Measurements from ENCODE around the gene TRIM8.

Gene TRIM8

DNA sequence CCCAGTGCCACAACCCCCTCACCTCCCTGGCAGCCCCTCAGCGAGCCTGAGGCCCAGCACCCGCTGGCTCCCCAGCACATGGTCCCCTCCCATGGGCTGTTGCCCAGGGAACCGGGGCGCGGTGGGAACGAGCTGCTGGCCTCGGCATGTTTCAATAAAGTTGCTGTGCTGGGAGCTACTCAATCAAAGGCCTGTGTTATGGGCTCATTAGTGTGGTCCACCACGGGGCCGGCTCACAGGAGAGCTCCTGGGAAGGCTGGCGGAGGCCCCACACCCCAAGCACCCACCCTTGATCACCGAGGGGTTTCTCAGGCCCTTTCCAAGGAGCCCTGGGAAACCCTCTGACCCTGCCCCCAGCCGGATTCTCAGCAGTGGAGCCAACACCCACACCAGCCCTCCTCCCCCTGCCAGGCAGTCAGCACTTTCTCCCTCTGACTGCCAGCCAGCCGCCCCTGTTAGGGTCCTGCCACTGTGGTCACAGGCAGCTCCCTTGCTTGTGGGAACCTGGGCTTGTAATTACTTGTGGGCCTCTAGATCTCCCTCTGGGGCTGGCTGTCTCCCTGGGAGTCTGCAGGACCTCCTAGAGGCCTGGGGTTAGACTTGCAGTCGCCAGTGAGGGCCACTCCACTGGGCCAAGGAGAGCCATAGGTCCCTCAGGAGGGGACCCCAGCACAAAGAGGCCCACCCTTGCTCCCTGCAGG lies 24.8 kb upstream of the TRIM8 start:
- Histone ChIP-seq H2AFZ (ENCODE audit: low read depth, low read length, severe bottlenecking) (no peak overlapping the region), H4K20me1 (ENCODE audit: low read depth, low read length) (no peaks in the 10 kb centered on the region), H3K27ac (ENCODE audit: low read depth, low read length) (no peak overlapping the region)

DNA sequence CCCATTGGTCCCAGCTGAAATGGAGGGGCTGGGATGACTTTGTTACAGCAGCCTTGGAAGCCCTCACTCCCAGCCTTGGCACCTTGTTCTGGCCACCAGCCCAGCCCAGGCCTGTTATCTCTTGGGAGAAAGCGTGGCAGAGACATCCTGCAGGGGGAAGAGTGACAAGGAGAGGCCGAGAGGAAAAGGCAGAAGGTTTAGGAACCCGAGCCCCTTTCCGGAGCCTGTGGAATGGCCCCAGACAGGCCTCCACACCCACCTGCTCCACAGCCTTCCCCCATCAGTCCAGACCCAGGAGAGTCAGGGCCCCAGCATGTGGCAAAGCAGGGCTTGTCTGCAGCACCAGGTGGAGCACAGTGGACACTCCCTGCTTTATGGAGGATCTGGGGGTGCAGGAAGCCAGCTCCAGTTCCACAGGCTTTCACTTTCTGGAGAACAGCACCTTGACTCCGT lies 24.1 kb upstream of the TRIM8 start:
- Histone ChIP-seq H3K9ac (ENCODE audit: low read length) (no peak overlapping the region), H3K4me3 (ENCODE audit: insufficient read depth, low read length, poor library complexity, severe bottlenecking) (no peak overlapping the region), H3K9me2 (replicated peaks; ENCODE audit: insufficient read depth, low read length) (no peaks in the 10 kb centered on the region), H3K36me3 (ENCODE audit: low read length) (no peaks in the 10 kb centered on the region), H3F3A (ENCODE audit: insufficient read depth) (no peaks in the 10 kb centered on the region), H3K27ac (ENCODE audit: low read depth, low read length) (no peak overlapping the region), H2AFZ (ENCODE audit: low read depth, low read length, severe bottlenecking) (no peak overlapping the region), H3K27me3 (ENCODE audit: low read length) (no peaks in the 10 kb centered on the region), H4K20me1 (ENCODE audit: low read depth, low read length) (no peaks in the 10 kb centered on the region), H3K9me3 (ENCODE audit: insufficient read depth, low read length) (no peaks in the 10 kb centered on the region), H3K4me2 (ENCODE audit: low read depth, low read length, poor library complexity, severe bottlenecking) (no peak overlapping the region), H3K79me2 (ENCODE audit: insufficient read depth, low read length) (no peaks in the 10 kb centered on the region)
- TF ChIP-seq, protein P1, sequence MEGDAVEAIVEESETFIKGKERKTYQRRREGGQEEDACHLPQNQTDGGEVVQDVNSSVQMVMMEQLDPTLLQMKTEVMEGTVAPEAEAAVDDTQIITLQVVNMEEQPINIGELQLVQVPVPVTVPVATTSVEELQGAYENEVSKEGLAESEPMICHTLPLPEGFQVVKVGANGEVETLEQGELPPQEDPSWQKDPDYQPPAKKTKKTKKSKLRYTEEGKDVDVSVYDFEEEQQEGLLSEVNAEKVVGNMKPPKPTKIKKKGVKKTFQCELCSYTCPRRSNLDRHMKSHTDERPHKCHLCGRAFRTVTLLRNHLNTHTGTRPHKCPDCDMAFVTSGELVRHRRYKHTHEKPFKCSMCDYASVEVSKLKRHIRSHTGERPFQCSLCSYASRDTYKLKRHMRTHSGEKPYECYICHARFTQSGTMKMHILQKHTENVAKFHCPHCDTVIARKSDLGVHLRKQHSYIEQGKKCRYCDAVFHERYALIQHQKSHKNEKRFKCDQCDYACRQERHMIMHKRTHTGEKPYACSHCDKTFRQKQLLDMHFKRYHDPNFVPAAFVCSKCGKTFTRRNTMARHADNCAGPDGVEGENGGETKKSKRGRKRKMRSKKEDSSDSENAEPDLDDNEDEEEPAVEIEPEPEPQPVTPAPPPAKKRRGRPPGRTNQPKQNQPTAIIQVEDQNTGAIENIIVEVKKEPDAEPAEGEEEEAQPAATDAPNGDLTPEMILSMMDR (IDR thresholded peaks at IDR 0.05; ENCODE audit: insufficient read depth, low read length, poor library complexity, severe bottlenecking): no peak
- TF ChIP-seq EZH2phosphoT487 (conservative IDR thresholded peaks at IDR 0.05; ENCODE audit: low read length): no peak

More for the DNA sequence above, 24.8 kb upstream of the TRIM8 start:
- Histone ChIP-seq H3K4me3 (ENCODE audit: insufficient read depth, low read length, poor library complexity, severe bottlenecking) (no peak overlapping the region), H3K9ac (ENCODE audit: low read length) (no peak overlapping the region), H3K27me3 (ENCODE audit: low read length) (no peaks in the 10 kb centered on the region), H3K9me2 (replicated peaks; ENCODE audit: insufficient read depth, low read length) (no peaks in the 10 kb centered on the region), H3K9me3 (ENCODE audit: insufficient read depth, low read length) (no peaks in the 10 kb centered on the region), H3K4me2 (ENCODE audit: low read depth, low read length, poor library complexity, severe bottlenecking) (no peak overlapping the region), H3K79me2 (ENCODE audit: insufficient read depth, low read length) (no peaks in the 10 kb centered on the region), H3K36me3 (ENCODE audit: low read length) (no peaks in the 10 kb centered on the region), H3F3A (ENCODE audit: insufficient read depth) (no peaks in the 10 kb centered on the region)
- no peak for TF ChIP-seq EZH2phosphoT487 (conservative IDR thresholded peaks at IDR 0.05; ENCODE audit: low read length)
- TF ChIP-seq, protein P1 (IDR thresholded peaks at IDR 0.05; ENCODE audit: insufficient read depth, low read length, poor library complexity, severe bottlenecking): no peak

DNA sequence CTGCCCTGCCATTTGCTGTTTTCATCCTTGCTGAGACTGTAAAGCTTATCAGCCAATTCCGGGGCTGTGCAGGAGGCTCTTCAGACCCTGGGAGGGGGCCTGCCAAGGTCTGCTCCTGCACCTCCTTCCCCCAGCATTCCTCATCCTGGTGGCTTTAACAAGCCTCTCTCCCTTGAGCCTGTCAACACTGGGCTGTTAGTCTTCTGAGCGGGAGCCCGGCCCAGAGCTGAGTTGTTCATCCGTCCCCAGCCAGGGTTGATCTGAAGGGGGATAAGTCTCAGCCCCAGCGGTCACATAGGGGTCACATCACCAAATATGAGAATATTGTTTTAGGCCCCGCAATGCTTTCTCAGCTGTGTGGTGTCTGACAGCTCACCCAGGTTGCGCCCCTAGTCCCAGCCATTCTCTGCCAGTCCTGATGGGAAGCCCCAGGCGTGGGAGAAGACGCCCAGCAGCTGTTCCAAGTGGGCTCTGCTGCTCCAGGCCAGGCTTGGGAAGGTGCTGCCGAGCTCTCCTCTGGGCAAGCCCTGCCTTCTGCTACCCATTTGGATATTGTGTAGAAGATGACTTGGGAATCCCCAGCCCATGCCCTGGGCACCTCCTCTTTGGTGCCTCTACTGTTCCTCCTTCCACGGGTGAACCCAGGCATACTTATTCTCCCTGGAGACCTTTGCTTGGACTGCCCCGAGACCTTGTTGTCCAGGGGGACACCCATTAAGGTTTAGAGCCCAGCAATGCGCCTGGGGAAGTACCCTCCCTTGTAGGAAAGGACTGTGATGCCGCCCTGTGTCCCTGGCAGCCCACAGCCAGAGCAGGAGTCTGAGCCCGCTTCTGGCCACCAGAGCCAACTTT lies 23.5 kb upstream of the TRIM8 start:
- H3K79me2 ChIP-seq (ENCODE audit: insufficient read depth, low read length): no peaks in the 10 kb centered on the region
- H3K36me3 ChIP-seq (ENCODE audit: low read length): no peaks in the 10 kb centered on the region
- H3K4me2 ChIP-seq (ENCODE audit: low read depth, low read length, poor library complexity, severe bottlenecking): no peak overlapping the region
- H3K4me3 ChIP-seq (ENCODE audit: insufficient read depth, low read length, poor library complexity, severe bottlenecking): no peak overlapping the region
- H3K9ac ChIP-seq (ENCODE audit: low read length): no peak overlapping the region
- no peaks in the 10 kb centered on the region for H3K27me3 ChIP-seq (ENCODE audit: low read length)
- H3F3A ChIP-seq (ENCODE audit: insufficient read depth): no peaks in the 10 kb centered on the region
- TF ChIP-seq, protein P1 (IDR thresholded peaks at IDR 0.05; ENCODE audit: insufficient read depth, low read length, poor library complexity, severe bottlenecking): no peak
- no peak for TF ChIP-seq EZH2phosphoT487 (conservative IDR thresholded peaks at IDR 0.05; ENCODE audit: low read length)
- H3K9me3 ChIP-seq (ENCODE audit: insufficient read depth, low read length): no peaks in the 10 kb centered on the region
- no peak overlapping the region for H2AFZ ChIP-seq (ENCODE audit: low read depth, low read length, severe bottlenecking)
- H4K20me1 ChIP-seq (ENCODE audit: low read depth, low read length): no peaks in the 10 kb centered on the region
- H3K9me2 ChIP-seq (replicated peaks; ENCODE audit: insufficient read depth, low read length): no peaks in the 10 kb centered on the region
- no peak overlapping the region for H3K27ac ChIP-seq (ENCODE audit: low read depth, low read length)

All from SU-DHL-6 (cell line).